Measurements from ENCODE around the gene PTGR3. TPM values are rescaled to one million over a fixed set of nuclear protein-coding genes. Genes with fewer than 3 reads are reported as not detected.

PTGR3 gene, protein sequence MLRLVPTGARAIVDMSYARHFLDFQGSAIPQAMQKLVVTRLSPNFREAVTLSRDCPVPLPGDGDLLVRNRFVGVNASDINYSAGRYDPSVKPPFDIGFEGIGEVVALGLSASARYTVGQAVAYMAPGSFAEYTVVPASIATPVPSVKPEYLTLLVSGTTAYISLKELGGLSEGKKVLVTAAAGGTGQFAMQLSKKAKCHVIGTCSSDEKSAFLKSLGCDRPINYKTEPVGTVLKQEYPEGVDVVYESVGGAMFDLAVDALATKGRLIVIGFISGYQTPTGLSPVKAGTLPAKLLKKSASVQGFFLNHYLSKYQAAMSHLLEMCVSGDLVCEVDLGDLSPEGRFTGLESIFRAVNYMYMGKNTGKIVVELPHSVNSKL
- total RNA-seq, result 16.7 TPM

DNA sequence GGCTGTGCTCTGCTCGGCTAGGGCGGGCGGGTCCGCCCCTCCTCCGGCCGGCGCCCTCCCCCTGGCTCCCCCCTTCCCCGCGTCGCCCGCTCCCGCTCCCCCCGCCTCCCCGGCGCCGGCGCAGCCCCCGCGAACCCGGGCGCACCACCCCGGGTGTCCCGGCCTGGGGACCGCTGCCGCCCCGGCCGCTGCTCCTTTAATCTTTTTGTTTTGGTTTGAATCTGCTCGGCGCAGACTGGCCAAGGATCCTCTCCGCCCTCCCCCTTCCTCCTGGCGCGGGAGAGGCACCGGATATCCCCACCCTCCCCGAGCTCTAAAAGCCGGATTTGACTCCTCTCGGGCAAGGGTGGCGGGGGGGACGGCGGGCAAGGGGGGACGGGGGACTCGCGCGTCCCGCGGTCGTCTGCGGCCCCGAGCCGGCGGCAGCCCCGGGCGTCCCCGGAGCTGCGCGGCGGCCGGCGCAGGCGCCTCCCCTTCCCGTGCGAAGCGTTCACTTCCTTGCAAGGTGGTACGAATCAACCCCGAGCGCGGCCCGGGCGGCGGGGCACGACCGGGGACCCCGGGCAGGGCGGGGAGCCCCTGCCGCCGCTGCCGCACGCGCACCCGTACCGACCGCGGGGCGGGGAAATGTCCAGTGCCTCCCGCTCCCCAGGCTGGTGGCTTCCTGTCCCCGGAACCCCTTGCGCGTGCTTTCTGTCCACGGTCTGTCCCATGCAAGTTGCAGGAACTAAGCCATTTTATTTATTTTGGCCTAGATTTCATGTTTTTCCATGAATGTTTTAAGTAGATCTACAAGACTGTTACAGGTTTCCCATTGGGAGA lies at the start of gene PTGR3:
Gene PTGR3, minus strand, starts transcription at position 11 of the 822 bp plus-strand sequence. CDS start 81 bp downstream, outside the sequence.
- FAIRE-seq, result no peak

DNA sequence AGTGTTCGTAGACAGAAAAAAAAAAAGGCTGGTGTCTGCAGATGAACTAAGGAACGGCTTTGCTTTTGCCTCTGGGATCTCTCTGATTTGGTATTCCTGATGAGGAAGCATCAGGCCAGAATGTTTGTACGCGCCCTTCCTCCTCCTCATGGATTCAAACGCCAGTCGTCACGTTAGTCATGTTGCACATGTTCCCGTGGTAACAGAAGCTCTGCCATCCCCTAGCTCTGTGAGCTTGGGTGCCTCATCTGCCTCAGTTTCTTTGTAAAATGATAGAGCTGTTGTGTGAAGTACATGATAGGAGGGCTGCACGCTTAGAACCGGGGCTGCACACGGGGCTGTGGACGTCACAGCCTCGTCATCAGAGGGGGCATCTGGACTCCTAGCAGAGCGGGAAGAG lies 48.7 kb upstream of the PTGR3 start:
- FAIRE-seq, result no peak

More for the DNA sequence above, at the start of gene PTGR3:
- peak; percentile 82 to 88 for DNase-seq (ENCODE audit: low spot score in 2 of 2)

GRCh38 chr18:75256376-75256775 lies 47.4 kb upstream of the PTGR3 start:
- DNase-seq (ENCODE audit: low spot score in 2 of 2), result no peak
- no peak for FAIRE-seq

More for the DNA sequence above, 48.7 kb upstream of the PTGR3 start:
- no peak for DNase-seq (ENCODE audit: low spot score in 2 of 2)

DNA sequence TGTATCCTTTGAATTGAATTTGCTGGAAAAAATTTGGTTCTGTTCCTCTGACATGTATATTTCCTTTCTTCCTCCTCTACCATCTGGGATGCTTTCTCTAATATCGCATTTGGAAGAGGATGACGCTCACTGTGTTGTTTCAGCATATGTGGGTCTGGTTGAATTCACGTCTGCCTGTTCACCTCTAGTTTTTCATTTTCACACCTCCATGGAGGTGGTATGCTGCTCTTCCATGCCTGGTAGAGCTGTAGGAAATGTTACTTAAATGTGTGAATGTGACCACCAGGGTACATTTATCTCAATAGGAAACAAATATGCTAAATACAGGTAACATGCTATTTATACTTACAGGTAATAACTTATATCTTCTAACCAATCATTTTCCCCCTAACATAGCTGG lies 46.2 kb upstream of the PTGR3 start:
- FAIRE-seq, result no peak
- DNase-seq (ENCODE audit: low spot score in 2 of 2), result no peak

DNA sequence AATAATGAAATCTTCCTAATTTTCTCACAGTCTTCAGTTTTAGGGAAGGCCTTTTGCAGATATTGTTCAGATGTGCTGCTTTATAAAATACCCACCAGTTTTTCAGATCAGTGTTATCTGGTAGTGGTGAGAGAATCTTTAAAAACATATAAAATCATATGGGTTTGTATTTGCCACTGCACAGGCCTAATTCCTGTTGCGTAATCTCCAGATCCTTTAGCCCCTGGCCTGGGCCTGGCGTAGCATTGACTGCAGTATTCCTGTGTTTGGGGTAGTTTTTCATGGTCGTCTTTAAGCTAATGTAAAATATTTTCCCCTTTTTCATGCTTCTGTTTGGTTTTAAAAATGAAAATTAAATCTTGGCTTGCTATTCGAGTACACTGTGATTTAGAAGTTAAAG lies 44.8 kb upstream of the PTGR3 start:
- DNase-seq (ENCODE audit: low spot score in 2 of 2), result no peak
- FAIRE-seq, result no peak

GRCh38 chr18:75253043-75253442 lies 44.1 kb upstream of the PTGR3 start:
- FAIRE-seq (no peak), DNase-seq (ENCODE audit: low spot score in 2 of 2) (no peak)

- FAIRE-seq, result no peak
- DNase-seq (ENCODE audit: low spot score in 2 of 2), result no peak
Observed at GRCh38 chr18:75252136-75252535, 43.2 kb upstream of the PTGR3 start.

DNA sequence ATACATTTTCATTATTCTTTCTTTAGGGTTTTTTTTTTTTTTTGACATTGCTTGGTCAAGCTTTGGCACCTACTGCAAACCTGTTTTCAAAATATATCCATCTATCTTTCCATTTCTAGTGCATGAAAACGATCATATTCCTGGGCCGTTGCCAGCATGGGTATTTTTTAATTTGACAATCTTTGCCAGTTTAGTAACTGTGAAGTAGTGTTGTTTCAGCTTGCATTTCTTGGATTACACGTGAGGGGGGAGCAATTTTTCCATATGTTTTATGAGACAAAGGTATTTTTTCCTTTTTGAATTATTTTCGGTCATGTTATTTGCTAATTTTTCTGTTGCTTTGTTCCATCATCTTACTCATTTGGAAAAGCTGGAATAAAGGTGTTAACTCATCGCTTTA lies 42.5 kb upstream of the PTGR3 start:
- DNase-seq (ENCODE audit: low spot score in 2 of 2), result no peak
- no peak for FAIRE-seq

DNA sequence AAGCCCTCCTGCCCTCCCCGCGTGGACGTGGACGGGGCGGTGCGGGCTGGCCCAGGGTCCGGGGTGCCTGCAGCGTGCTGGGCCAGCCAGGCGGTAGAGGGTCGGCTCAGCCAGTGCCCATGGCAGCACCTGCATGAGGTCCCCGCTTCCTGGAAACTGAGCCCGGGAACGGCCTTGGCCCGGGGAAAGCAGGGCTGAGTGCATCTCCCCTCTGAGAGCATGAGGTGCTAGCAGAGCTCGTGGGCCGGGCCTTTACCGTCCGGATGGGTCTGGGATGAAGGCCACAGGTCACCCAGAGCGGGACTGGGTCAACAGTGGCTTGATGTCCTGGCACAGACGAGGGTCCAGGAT lies 41.5 kb upstream of the PTGR3 start:
- DNase-seq (ENCODE audit: low spot score in 2 of 2) (no peak), FAIRE-seq (no peak)

- DNase-seq (ENCODE audit: low spot score in 2 of 2) (no peak), FAIRE-seq (no peak)
Observed at GRCh38 chr18:75249672-75250470, 40.9 kb upstream of the PTGR3 start.

DNA sequence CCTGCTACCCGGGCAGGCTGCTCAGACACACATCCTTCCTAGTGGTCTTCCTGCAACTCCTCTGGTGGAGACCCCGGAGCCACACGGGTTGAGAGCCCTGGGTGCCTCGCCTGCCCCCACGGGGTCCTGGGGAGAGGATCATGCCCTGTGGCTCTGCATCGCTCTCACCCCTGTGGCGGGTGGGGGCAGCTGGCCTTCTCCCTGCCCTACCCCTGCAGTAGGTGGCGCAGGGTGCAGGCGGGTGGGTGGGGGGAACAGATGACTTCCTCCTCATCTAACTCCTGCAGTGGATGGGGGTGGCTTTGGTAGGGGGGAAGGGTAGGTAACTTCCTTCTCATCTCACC lies 40.2 kb upstream of the PTGR3 start:
- DNase-seq (ENCODE audit: low spot score in 2 of 2), result no peak
- FAIRE-seq, result no peak

DNA sequence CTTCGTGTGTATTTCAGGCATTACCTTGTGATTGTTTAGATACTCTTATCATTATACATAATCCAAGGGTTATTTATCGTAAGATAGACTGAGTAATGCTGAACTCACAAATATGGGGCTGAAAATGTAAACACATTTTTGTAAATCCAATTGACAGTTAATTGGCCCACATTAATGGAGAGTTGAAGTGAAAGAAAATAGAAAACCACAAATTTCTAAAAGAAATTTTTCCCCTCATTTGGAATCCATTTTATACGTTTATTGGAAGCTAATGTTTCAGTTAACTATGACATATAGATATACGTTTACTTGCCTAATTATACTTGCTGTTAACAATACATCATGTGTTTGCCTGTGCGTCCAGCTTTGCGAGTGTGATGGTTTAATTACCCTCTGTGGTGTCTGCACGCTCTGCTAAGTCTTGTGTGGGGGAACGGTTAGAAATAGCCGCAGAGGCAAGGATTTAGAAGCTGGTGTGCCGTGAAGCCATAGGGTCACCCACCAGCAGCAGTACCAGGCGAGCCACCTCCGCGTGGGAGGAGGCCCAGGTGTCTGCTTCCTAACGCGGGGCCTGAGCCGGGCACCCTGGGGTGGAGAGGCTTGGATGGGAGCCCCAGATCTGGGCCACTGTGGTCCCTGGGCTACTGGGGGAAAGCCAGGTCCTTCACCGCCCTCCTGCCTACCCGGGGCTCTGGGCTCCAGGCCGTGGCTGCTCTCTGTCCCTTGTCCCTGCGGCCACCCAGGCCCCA lies 39.7 kb upstream of the PTGR3 start:
- DNase-seq (ENCODE audit: low spot score in 2 of 2) (no peak), FAIRE-seq (no peak)

DNA sequence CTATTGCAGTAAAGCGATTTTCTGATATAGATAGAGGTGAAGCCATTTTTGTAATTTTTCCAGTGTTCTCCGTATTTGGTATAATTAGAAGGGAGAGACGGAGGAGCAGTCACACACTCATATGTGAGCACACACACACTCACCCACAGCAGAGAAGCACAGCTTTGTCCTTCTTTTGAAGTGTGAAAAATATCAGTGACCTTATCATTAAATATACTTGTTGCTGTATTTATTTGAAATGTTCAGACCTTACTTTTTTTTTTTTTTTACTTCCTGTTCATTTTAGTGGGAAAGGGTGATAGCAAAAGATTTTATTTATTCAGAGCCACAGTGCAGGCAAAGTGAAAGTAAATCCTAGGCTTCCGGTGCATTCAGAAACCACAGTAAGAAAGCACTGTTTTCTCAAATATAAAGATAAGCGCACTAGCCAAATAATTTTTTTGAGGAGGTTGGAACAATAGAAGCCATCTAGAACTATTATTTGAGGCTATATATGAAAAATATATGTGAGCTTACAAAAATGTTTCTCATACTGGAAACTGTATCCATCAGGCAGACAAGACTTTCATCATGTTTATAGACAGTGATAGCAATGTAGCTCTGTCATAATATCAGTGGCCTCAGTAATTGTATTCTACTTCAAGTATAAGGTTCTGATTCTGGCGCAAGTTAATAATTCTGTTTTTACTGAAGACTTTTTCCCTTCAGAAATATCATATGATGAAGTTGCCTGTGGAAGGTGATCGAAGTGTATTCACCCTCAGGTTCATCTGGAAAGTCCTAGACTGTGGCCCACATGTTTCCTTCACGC lies 38.9 kb upstream of the PTGR3 start:
- FAIRE-seq (peak; percentile 28), DNase-seq (ENCODE audit: low spot score in 2 of 2) (peak in 1 of 2 donors; percentile 40)

DNA sequence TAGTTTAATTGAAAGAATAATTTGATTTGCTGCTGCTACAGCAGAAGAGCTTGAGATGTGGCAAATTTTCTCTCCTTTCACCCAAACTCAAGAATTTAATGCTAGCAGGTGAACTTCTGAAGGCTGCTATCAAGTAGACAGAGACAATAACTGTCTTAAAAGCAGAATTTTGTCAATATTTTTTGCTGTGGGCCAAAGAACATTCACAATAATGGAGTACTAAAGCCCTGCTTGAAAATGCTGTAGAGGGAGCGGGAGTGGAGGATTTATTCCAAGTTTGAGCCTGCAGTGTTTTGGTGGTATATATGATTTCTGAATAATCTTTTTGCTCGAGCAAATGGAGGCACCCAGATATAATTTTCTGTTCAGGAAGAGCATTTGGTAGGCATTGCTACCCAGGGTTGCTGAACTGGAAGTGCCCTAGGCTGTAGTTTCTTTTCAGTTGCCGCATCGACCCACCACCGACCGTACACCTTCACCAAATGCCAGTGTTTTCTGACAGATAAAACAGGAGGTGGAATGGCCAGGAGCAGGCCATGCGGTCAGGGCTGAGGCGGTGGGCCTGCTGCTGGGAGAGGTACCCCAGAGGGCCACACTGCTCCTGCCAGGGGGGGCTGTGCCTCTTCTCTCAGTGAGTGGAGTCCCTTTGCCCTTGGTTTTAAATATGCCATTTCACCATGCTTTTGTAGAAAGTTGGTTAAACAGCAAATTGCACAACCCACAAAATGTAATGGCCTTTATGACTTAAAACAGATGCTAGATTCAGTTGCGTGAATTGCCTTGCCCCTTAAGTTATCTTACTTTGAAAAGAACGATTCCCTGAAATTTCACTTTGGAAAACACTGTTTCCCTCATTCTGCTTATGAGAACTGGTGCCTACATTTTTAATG lies 38.0 kb upstream of the PTGR3 start:
- no peak for FAIRE-seq

GRCh38 chr18:75244351-75245313 lies 35.7 kb upstream of the PTGR3 start:
- DNase-seq (ENCODE audit: low spot score in 2 of 2) (peak in 1 of 2 donors; percentile 39), FAIRE-seq (no peak)

More for the DNA sequence above, 38.0 kb upstream of the PTGR3 start:
- DNase-seq (ENCODE audit: low spot score in 2 of 2), result no peak

DNA sequence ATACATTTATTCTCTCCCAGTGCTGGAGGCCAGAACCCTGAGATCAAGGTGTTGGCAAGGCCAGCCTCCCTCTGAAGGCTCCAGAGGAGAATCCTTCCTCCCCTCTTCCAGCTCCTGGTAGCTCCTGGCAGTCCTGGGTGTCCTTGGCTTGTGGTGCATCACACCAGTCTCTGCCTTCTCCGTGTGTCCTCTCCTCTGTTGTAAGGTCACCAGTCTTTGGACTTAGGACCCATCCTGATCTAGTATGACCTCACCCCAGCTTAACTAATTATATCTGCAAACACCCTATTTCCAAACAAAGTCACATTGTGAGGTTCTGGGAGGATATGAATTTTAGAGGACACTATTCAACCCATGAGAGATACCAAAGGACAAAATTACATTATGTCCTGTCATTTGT lies 32.8 kb upstream of the PTGR3 start:
- no peak for DNase-seq (ENCODE audit: low spot score in 2 of 2)
- FAIRE-seq, result no peak

DNA sequence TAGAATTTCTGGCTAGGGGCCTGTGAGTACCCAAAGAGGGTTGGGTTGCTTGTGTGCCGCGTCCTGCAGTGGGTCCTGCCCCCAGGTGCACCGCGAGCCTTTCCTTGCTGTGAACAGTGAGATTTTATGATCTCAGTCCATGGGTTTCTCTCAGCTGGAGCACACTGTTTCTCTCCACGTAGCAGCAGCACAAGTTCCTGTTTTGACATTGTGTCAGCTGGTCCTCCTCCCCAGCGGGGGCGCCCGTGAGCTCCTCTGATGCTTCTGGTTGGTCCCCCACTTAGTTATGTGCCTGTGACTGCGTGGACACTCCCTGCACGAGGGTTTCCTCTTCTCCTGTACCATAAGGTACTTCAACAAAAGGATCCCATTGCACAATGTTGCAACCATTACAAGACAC lies 31.5 kb upstream of the PTGR3 start:
- DNase-seq (ENCODE audit: low spot score in 2 of 2), result no peak
- FAIRE-seq, result no peak

Measured in frontal cortex (tissue), 4 donors.